IMR-90 (cell line): Measurements from ENCODE around the gene ADCY9. TPM values are rescaled to one million over a fixed set of nuclear protein-coding genes. Genes with fewer than 3 reads are reported as not detected.

Source experiments
- ATAC-seq: fragments of 200-7000 bp; cut with Tn5 transposase; 2 replicates; pipeline ENCODE4 v1.9.1; 2020; ENCODE audit warnings: low read depth, mild to moderate bottlenecking, moderate library complexity
- BruUV-seq: library from RNA; stranded (reverse); fragments of 400-500 nt; replicated peaks from 2 replicates; lab custom pipeline; 2021; lab: Mats Ljungman, UMichigan
- CTCF ChIA-PET: fragments of 300-600 bp; formaldehyde crosslinking; extraction: SDS; loops from one replicate; lab custom pipeline; 2021; ENCODE audit warnings: antibody characterized with exemption; lab: Yijun Ruan, JAX
- POLR2A ChIA-PET: fragments of 300-600 bp; sonication (Branson Sonifier 250); formaldehyde crosslinking; loops from one replicate; lab custom pipeline; 2022; ENCODE audit warnings: antibody characterized with exemption; ENCODE audit not compliant: unreplicated experiment; lab: Charles Lee
- DNase-seq: peaks from one replicate; pipeline ENCODE4 v3.0.0; 2013
- H2AFZ ChIP-seq: replicated peaks from 2 replicates; pipeline ENCODE3; 2013; ENCODE audit warnings: low read length, mild to moderate bottlenecking; ENCODE audit not compliant: poor library complexity
- H2AK5ac ChIP-seq: 2 replicates; pipeline ENCODE4 v1.6.1; 2013; ENCODE audit warnings: low read depth, low read length, inconsistent platforms
- H2AK9ac ChIP-seq: replicated peaks from 2 replicates; pipeline ENCODE3; 2013; ENCODE audit warnings: mild to moderate bottlenecking, low read depth, low read length, moderate library complexity; ENCODE audit not compliant: poor library complexity
- H2BK120ac ChIP-seq: 2 replicates; pipeline ENCODE4 v1.6.1; 2013; ENCODE audit warnings: low read depth, low read length, inconsistent platforms
- H2BK15ac ChIP-seq: 3 replicates; pipeline ENCODE4 v1.6.1; 2013; ENCODE audit warnings: low read depth, low read length, inconsistent platforms
- H2BK20ac ChIP-seq: 2 replicates; pipeline ENCODE4 v1.6.1; 2013; ENCODE audit warnings: low read depth, mild to moderate bottlenecking, inconsistent platforms, low read length, moderate library complexity
- H2BK5ac ChIP-seq: 2 replicates; pipeline ENCODE4 v1.6.1; 2013; ENCODE audit warnings: mild to moderate bottlenecking, low read depth, low read length, inconsistent platforms; ENCODE audit not compliant: poor library complexity, severe bottlenecking
- H3K14ac ChIP-seq: replicated peaks from 2 replicates; pipeline ENCODE4 v1.6.1; 2013; ENCODE audit warnings: low read depth, low read length, inconsistent platforms
- H3K18ac ChIP-seq: 2 replicates; pipeline ENCODE4 v1.6.1; 2013; ENCODE audit warnings: low read depth, low read length, control low read depth
- H3K23ac ChIP-seq: 2 replicates; pipeline ENCODE4 v1.6.1; 2013; ENCODE audit warnings: low read depth, low read length, inconsistent platforms
- H3K27ac ChIP-seq: 2 replicates; pipeline ENCODE4 v1.5.1; 2013; ENCODE audit warnings: mild to moderate bottlenecking, control low read depth, low read length; ENCODE audit not compliant: insufficient read depth
- H3K27me3 ChIP-seq: 2 replicates; pipeline ENCODE4 v1.6.1; 2013; ENCODE audit warnings: low read length; ENCODE audit not compliant: control insufficient read depth, insufficient read depth
- H3K36me3 ChIP-seq: 2 replicates; pipeline ENCODE4 v1.6.1; 2013; ENCODE audit warnings: low read length, mixed read lengths; ENCODE audit not compliant: control insufficient read depth, insufficient read depth
- H3K4ac ChIP-seq: 2 replicates; pipeline ENCODE4 v1.6.1; 2013; ENCODE audit warnings: low read depth, low read length, inconsistent platforms
- H3K4me1 ChIP-seq: 2 replicates; pipeline ENCODE4 v1.6.1; 2013; ENCODE audit warnings: low read length, mixed read lengths; ENCODE audit not compliant: control insufficient read depth, insufficient read depth
- H3K4me2 ChIP-seq: 2 replicates; pipeline ENCODE4 v1.6.1; 2013; ENCODE audit warnings: low read depth, mild to moderate bottlenecking, control low read depth, low read length, moderate library complexity
- H3K4me3 ChIP-seq: 2 replicates; pipeline ENCODE4 v1.5.1; 2013; ENCODE audit warnings: low read depth, mild to moderate bottlenecking, control low read depth, low read length, moderate library complexity; ENCODE audit not compliant: insufficient read depth
- H3K56ac ChIP-seq: 2 replicates; pipeline ENCODE4 v1.6.1; 2013; ENCODE audit warnings: low read length, inconsistent platforms; ENCODE audit not compliant: insufficient read depth; ENCODE audit errors: extremely low read depth
- H3K79me1 ChIP-seq, 2 experiments: 2 replicates each; pipeline ENCODE4 v1.6.1; 2013; ENCODE audit warnings: low read length in 2 of 2, inconsistent platforms in 1 of 2, low read depth in 1 of 2
- H3K9ac ChIP-seq: 2 replicates; pipeline ENCODE4 v1.6.1; 2013; ENCODE audit warnings: low read depth, low read length, control low read depth
- H3K9me1 ChIP-seq: 2 replicates; pipeline ENCODE4 v1.6.1; 2013; ENCODE audit warnings: low read length, inconsistent platforms; ENCODE audit not compliant: insufficient read depth
- H3K9me3 ChIP-seq: 2 replicates; pipeline ENCODE4 v1.6.1; 2013; ENCODE audit warnings: low read length; ENCODE audit not compliant: control insufficient read depth, insufficient read depth
- H4K20me1 ChIP-seq: 2 replicates; pipeline ENCODE4 v1.6.1; 2013; ENCODE audit warnings: low read length, inconsistent platforms; ENCODE audit not compliant: insufficient read depth
- H4K5ac ChIP-seq: 2 replicates; pipeline ENCODE4 v1.6.1; 2013; ENCODE audit warnings: mild to moderate bottlenecking, low read depth, low read length, control low read depth
- H4K8ac ChIP-seq, 2 experiments: 2 replicates each; pipeline ENCODE4 v1.6.1; 2013; ENCODE audit warnings: low read depth in 2 of 2, low read length in 2 of 2, control low read depth in 1 of 2, inconsistent platforms in 1 of 2
- H4K91ac ChIP-seq: 2 replicates; pipeline ENCODE4 v1.6.1; 2013; ENCODE audit warnings: low read depth, low read length, inconsistent platforms; ENCODE audit not compliant: insufficient read depth
- CEBPB ChIP-seq: IDR thresholded peaks from 2 replicates; pipeline ENCODE4 v1.6.1; 2012; ENCODE audit warnings: low read depth, low read length, improper control_type of control experiment
- CHD1 ChIP-seq: IDR thresholded peaks from 2 replicates; pipeline ENCODE4 v1.6.1; 2012; ENCODE audit warnings: low read depth, low read length, improper control_type of control experiment
- FOS ChIP-seq: fragments of 150-350 bp; IDR thresholded peaks from 2 replicates; pipeline ENCODE4 v1.6.1; 2016; ENCODE audit warnings: low read depth, low read length
- MAZ ChIP-seq: IDR thresholded peaks from 2 replicates; pipeline ENCODE4 v1.6.1; 2012; ENCODE audit warnings: low read depth, mild to moderate bottlenecking, low read length, improper control_type of control experiment, moderate library complexity, borderline replicate concordance
- RAD21 ChIP-seq: IDR thresholded peaks from 2 replicates; pipeline ENCODE4 v1.6.1; 2012; ENCODE audit warnings: low read length, improper control_type of control experiment
- RCOR1 ChIP-seq: IDR thresholded peaks from 2 replicates; pipeline ENCODE4 v1.6.1; 2012; ENCODE audit warnings: mild to moderate bottlenecking, low read length, improper control_type of control experiment; ENCODE audit not compliant: insufficient replicate concordance
- WGBS, 2 experiments: methylation state at CpG; one replicate each; pipeline versions ENCODE4 v1.1.5 to v1.1.7; 2013; ENCODE audit warnings: missing lambda C conversion rate in 2 of 2; ENCODE audit not compliant: insufficient read length in 1 of 2; ENCODE audit errors: extremely low coverage in 2 of 2; 5-methylcytosine and 5-hydroxymethylcytosine counted together
- dilution Hi-C: fragments of 300-500 bp; cut with HindIII; formaldehyde crosslinking; loops from one replicate; pipeline ENCODE4 v1.14.3; 2018; ENCODE audit warnings: low sequenced_read_pairs; ENCODE audit not compliant: unreplicated experiment
- in situ Hi-C: fragments of 300-500 bp; cut with MboI; formaldehyde crosslinking; loops from 3 replicates; pipeline ENCODE4 v1.14.3; 2019; ENCODE audit warnings: low sequenced_read_pairs, inconsistent platforms, mixed read lengths
- intact Hi-C: fragments of 100-400 bp; cut with micrococcal nuclease; formaldehyde crosslinking; loops from 2 replicates; pipeline ENCODE4 v1.10.0; 2022
- polyA plus RNA-seq, 3 experiments: library from polyadenylated mRNA; depleted of rRNA; stranded (reverse); fragments of >200 nt; gene quantifications; 2 replicates each; pipeline ENCODE4 v1.2.3, GENCODE V29; 2012; ENCODE audit warnings: low replicate concordance in 1 of 3
- total RNA-seq: library from RNA; depleted of rRNA; stranded (reverse); fragments of >200 nt; gene quantifications from 2 replicates; pipeline ENCODE4 v1.2.3, GENCODE V29; 2012
- TF ChIP-seq, protein P1 (sequence below): fragments of 150-350 bp; IDR thresholded peaks from 2 replicates; pipeline ENCODE4 v1.6.1; 2016; ENCODE audit warnings: low read depth, mild to moderate bottlenecking, low read length, moderate library complexity, borderline replicate concordance

ADCY9 gene
- total and polyA plus RNA-seq, 2 of the 4 experiments (the other 2 are of a cell fraction), result 5.4 to 12.5 TPM

DNA sequence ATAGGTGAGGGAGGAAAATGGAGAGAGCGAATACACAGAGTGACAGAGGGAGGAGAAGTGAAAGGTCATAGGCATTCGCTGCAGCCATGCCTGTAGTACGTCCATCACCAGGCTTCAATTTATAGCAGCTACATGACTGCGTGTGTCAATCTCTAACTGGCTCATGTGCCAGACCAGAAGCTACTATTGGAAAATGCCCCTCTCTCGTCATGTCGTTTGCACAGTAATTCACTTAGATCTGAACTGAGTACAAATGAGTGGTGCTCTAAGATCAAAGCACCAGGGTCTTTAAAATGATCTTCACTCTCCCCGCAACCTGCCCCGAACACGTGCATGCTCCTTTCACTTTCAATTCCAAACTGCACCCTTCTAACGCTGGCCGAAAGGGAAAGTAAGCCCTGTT, 51.3 kb downstream of the ADCY9 start:
- in situ Hi-C loops, result no loop called here
- no peak for TF ChIP-seq CHD1
- TF ChIP-seq, protein P1, sequence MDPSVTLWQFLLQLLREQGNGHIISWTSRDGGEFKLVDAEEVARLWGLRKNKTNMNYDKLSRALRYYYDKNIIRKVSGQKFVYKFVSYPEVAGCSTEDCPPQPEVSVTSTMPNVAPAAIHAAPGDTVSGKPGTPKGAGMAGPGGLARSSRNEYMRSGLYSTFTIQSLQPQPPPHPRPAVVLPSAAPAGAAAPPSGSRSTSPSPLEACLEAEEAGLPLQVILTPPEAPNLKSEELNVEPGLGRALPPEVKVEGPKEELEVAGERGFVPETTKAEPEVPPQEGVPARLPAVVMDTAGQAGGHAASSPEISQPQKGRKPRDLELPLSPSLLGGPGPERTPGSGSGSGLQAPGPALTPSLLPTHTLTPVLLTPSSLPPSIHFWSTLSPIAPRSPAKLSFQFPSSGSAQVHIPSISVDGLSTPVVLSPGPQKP, result no peak
- no peak for TF ChIP-seq CEBPB
- no peak for TF ChIP-seq RCOR1
- TF ChIP-seq RAD21, result no peak
- no peak for TF ChIP-seq FOS
- no peak for TF ChIP-seq MAZ
- Histone ChIP-seq H4K20me1 (0 out of 2 replicates have a peak, but pooled peaks cover 3% of the 10 kb centered on the region), H3K27ac (no peak overlapping the region), H4K91ac (no peak overlapping the region), H3K56ac (no peak overlapping the region), H3K36me3 (peaks cover 2% of the 10 kb centered on the region), H2AFZ (no peak overlapping the region), H3K9ac (no peak overlapping the region), H3K4me2 (no peak overlapping the region), H3K23ac (no peak overlapping the region), H2BK120ac (no peak overlapping the region), H3K9me1 (peaks cover 4% of the 10 kb centered on the region; the same call in 1 of the 2 replicates), H3K9me3 (peaks cover 18% of the 10 kb centered on the region), H3K79me1 (peaks cover 24 to 53% of the 10 kb centered on the region in 2 experiments), H3K4me1 (peaks cover 4% of the 10 kb centered on the region; the same call in 1 of the 2 replicates), H2BK5ac (no peak overlapping the region), H2BK15ac (no peak overlapping the region), H4K5ac (no peak overlapping the region), H3K14ac (no peak overlapping the region), H2AK5ac (no peak overlapping the region), H3K4ac (no peak overlapping the region), H2BK20ac (no peak overlapping the region), H4K8ac (no peak overlapping the region), H3K18ac (no peak overlapping the region), H3K4me3 (no peak overlapping the region), H3K27me3 (no peaks in the 10 kb centered on the region), H2AK9ac (no peak overlapping the region)
- dilution Hi-C loops, result no loop called here
- no peak for ATAC-seq
- no TSS peak for BruUV-seq
- intact Hi-C loops, result no loop called here
- 86% methylated on average over 7 of the region's 11 CpGs; no CpG with 5 or more reads in 1 of the 2 experiments for WGBS, 2 experiments
- ChIA-PET CTCF (no interaction called here), POLR2A (no interaction called here)
- no peak for DNase-seq
